DMS53 (cell line): ENCODE data around the gene CAMLG.

Experiments used
- DNase-seq: peaks from one replicate; lab custom pipeline; 2025; lab: John Stamatoyannopoulos, UW

The CAMLG gene

DNA sequence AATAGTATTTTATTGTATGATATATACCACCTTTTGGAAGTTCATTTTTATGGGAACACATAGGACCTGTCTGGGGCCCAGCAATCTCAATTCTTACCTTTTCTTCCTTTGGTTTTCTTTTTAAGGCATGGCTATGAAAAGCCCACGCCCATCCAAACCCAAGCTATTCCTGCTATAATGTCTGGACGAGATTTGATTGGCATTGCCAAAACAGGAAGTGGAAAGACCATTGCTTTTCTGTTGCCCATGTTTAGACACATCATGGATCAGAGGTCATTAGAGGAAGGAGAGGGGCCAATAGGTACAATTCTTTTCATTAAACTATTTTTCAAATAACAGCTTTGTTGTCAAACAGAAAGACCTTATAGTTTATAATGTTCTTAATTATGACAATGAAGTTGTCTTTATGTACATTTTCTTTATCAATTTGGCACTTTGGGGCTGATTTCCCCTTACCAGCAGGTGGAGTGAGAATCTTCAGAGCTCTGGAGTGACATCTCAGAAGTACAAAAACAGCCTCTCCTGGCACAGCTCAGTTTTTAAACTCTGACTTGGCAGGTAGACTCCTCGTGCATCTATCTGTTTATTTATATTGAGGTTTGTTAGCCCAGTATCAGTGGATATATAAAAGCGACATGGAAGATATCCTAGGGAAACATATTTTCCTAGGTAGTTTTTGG is 46.0 kb downstream of the CAMLG start:
- no peak for DNase-seq

DNA sequence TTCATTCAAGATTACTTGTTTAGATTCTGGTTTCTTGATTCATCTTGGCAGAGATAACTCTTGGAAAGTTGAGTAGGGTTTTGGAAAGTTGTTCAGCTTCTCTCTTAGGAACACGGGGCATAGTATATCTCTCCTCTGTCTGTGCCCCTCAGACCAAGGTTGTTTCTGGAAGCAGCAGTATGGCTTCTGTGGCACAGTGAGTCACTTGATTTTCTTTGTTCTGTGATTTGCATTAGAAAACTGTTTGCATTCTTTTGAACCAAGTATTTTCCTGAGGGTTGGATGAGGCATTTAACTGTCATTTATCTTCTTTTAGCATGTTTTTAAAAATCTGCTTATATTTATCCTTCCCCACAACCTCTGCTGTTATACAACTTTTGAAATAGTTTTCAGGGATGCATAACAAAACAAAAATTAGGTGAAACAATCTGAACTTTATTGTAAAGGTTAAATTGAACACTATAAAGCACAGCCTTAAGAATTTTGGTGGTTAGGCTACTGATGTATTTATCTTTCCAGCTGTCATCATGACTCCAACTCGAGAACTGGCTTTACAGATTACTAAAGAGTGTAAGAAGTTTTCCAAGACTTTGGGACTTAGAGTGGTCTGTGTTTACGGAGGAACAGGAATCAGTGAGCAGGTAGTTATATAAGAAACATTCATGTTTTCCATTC is 46.7 kb downstream of the CAMLG start:
- DNase-seq, result no peak

DNA sequence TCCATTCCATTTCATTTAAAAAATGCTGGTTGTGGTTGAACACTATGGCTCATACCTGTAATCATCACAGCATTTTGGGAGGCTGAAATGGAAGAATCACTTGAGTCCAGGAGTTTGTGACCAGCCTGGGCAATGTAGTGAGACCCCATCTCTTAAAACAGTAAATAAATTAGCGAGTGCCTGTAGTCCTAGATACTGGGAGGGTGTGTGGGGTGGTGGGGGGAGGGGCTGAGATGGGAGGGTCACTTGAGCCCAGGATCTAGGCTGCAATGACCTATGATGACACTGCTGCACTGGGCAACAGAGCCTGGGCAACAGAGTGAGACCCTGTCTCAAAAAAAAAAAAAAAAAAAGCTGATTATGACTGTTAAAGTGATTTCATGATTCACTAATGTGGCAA is 49.3 kb downstream of the CAMLG start:
- DNase-seq, result no peak

DNA sequence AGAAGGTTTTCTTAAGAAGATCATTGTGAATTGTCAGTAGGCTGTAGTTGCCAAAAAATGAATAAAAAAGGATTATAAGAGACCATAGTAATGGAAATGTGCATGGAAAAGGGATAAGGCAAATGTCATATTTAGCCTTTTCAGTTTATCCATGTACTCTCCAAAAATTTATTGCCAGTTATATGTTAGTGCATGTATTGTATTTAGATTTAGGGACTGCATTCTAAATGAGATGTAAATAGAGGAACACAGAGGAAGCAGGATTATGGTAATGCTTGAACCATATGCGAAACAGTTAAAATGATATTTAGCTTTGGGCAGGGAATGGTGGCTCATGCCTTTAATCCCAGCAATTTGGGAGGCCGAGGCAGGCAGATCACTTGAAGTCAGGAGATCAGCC is 53.2 kb downstream of the CAMLG start:
- no peak for DNase-seq

DNA sequence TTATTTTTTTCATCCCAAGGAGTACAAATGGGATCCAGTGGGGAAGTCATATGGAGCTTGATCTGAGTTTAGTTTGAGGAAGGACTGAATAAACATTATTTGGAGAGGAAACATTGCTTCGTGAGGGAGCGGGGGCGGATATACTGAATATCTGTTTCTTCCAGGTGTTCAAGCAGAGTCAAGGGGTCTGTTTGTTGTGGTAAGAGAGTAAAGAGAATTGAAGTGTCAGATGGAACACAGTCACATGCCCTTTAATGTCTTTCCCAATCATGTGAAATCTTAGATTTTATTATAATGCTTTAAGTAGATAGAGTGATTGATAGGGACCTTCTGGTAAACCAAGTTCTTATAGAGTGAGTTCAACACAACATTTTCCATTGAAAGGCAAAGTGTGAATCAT is 53.9 kb downstream of the CAMLG start:
- DNase-seq, result no peak

DNA sequence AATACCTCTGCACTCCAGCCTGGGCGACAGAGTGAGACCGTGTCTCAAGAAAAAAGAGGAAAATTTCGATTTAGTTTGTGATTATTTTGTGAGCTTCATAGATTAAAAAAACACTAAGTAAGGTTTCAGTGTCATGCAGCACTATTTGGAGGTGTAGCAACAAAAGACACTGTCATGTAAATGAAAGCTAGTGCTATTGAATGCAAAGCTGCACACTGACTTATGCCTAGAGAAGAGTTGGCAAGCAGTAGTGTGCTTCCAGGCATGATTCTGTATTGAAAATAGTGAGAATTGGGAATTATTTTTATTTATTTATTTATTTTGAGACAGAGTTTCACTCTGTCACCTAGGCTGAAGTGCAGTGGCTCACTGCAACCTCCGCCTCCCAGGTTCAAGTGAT is 54.8 kb downstream of the CAMLG start:
- no peak for DNase-seq

DNA sequence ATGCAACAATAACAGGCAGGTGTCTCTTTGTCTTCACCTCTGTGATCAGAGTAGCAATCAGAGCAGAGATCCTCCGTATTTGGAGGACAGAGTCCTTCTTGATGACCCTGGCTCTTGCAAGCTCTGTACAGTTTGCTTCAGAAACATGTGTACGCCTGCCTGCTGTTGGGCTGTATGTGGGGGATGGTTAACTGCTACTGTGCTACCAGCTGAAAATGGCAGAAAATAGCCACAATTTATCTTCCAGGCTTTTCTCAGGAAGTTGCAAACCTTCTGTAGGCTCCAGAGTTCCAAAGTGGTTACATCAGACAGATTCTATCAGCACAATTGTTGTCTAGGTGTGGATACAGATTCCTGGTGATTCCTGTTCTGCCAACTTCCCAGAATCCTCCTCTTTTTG is 55.7 kb downstream of the CAMLG start:
- DNase-seq, result peak; percentile 25

DNA sequence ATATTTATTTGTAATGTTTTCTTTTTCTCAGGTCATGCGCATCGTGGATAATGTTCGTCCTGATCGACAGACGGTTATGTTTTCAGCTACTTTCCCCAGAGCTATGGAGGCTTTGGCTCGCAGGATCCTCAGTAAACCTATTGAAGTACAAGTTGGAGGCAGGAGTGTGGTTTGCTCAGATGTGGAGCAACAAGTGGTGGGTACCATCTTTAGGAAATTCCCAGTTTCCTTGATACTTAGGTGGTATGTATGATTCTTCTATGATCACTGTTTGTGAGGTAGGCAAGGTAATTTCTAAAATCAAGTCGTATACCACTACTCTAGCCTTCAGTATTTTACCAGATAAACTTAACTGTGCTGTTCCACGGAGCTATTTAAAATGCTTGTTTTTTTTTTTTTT is 56.5 kb downstream of the CAMLG start:
- DNase-seq, result no peak

DNA sequence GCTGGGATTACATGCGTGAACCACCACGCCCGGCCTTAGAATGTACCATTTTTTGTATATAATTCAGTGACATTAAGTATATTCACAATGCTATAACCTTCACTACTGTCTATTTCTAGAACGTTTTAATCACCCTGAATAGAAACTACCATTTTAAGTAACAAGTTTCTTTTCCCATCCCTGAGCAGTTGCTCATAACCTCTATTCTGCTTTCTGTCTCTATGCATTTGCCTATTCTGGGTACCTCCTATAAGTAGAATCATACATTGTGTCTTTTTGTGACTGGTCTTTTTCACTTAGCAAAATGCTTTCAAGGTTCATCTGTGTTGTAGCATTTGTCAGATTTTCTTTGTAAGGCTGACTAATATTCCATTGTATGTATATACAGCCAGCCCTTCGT is 60.1 kb downstream of the CAMLG start:
- no peak for DNase-seq
